Non-pigmented ciliary epithelial cell (primary cell): ENCODE results near the gene GMDS.

Source experiments
- DNase-seq: peaks from one replicate; pipeline ENCODE4 v3.0.0-alpha.2; 2010; ENCODE audit warnings: low read depth

GMDS gene

GRCh38 chr6:2240961-2241360 is 4.4 kb downstream of the GMDS start:
- no peak for DNase-seq

GRCh38 chr6:2237001-2237400 is 8.4 kb downstream of the GMDS start:
- DNase-seq: peak; percentile 70

GRCh38 chr6:2235777-2236495 is 9.5 kb downstream of the GMDS start:
- no peak for DNase-seq

- DNase-seq: no peak
Measured at GRCh38 chr6:2232445-2232844, 13.0 kb downstream of the GMDS start.

- no peak for DNase-seq
Measured at GRCh38 chr6:2231438-2231837, 14.0 kb downstream of the GMDS start.

- DNase-seq: no peak
Measured at GRCh38 chr6:2230659-2231277, 14.6 kb downstream of the GMDS start.

GRCh38 chr6:2229742-2230141 is 15.7 kb downstream of the GMDS start:
- no peak for DNase-seq

GRCh38 chr6:2229039-2229438 is 16.4 kb downstream of the GMDS start:
- DNase-seq: no peak

- no peak for DNase-seq
Measured at GRCh38 chr6:2228392-2228791, 17.0 kb downstream of the GMDS start.

GRCh38 chr6:2226775-2227174 is 18.6 kb downstream of the GMDS start:
- no peak for DNase-seq

GRCh38 chr6:2225422-2226392 is 19.7 kb downstream of the GMDS start:
- no peak for DNase-seq

GRCh38 chr6:2224847-2225382 is 20.5 kb downstream of the GMDS start:
- no peak for DNase-seq

GRCh38 chr6:2222275-2222842 is 23.0 kb downstream of the GMDS start:
- no peak for DNase-seq

- DNase-seq: no peak
Measured at GRCh38 chr6:2221726-2222274, 23.6 kb downstream of the GMDS start.

- DNase-seq: no peak
Measured at GRCh38 chr6:2220154-2220553, 25.3 kb downstream of the GMDS start.

GRCh38 chr6:2218866-2219265 is 26.5 kb downstream of the GMDS start:
- no peak for DNase-seq

GRCh38 chr6:2216794-2217383 is 28.5 kb downstream of the GMDS start:
- DNase-seq: no peak

- DNase-seq: no peak
Measured at GRCh38 chr6:2215342-2215741, 30.1 kb downstream of the GMDS start.

GRCh38 chr6:2213086-2213485 is 32.3 kb downstream of the GMDS start:
- DNase-seq: no peak

GRCh38 chr6:2209226-2209809 is 36.1 kb downstream of the GMDS start:
- DNase-seq: no peak

- no peak for DNase-seq
Measured at GRCh38 chr6:2208468-2208867, 36.9 kb downstream of the GMDS start.
